GM12891 (cell line): ENCODE measurements around the gene SIRT4.

Experiments used
- PAX5 ChIP-seq: IDR thresholded peaks from 2 replicates; pipeline ENCODE4 v1.6.1; 2011; ENCODE audit warnings: low read length, moderate library complexity, mild to moderate bottlenecking; ENCODE audit not compliant: insufficient read depth, severe bottlenecking
- POLR2A ChIP-seq: IDR thresholded peaks from 2 replicates; pipeline ENCODE4 v1.6.1; 2011; ENCODE audit warnings: low read depth, low read length, control low read depth
- POLR2AphosphoS5 ChIP-seq: IDR thresholded peaks from 2 replicates; pipeline ENCODE4 v1.6.1; 2011; ENCODE audit warnings: low read depth, low read length, control low read depth
- POU2F2 ChIP-seq: IDR thresholded peaks from 2 replicates; pipeline ENCODE4 v1.6.1; 2011; ENCODE audit warnings: low read depth, mild to moderate bottlenecking, control low read depth, low read length, moderate library complexity
- TAF1 ChIP-seq: IDR thresholded peaks from 2 replicates; pipeline ENCODE4 v1.6.1; 2011; ENCODE audit warnings: low read depth, low read length, control low read depth

DNA sequence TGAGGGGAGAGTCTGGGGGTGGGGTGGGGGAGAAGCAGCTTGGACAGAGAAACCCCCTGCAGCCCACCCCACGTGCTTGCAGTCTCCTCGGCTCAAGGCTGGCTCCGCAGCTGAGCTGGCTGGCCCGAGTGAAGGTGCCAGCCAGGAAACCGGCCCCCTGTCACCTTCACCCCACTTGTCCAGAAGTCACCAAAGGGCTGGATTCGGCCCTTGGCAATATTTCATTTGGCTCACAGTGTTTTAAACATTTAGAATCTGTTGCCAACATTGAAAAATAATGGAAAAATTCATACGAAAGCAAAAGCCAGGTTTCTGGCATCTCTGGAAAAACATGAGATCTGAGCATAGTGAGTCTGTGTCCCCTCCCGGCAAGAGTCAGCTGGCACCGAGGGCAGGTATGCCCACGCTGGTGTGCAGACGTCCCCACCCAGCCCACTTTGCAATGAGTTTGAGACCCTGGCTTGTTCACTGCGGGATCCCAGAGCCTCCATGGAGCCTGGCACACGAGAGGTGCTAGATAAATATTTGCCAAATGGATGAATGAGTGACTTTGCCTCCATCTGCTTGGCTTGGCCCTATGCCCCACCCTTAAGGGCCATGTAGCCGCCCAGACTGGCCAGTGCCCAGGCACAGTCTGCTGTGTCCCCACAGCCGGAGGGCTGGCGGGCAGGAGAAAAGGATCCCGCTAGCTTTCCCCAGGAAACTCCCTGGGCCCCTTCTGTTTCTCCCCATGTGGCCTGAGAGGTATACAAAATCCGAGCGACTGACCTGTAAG is 48.6 kb downstream of the SIRT4 start:
- TF ChIP-seq POLR2A = no peak
- no peak for TF ChIP-seq TAF1
- no peak for TF ChIP-seq POU2F2
- no peak for TF ChIP-seq PAX5
- no peak for TF ChIP-seq POLR2AphosphoS5
